GM12891 (cell line): ENCODE data around the gene SERPINH1.

ENCODE experiments used
- DNase-seq: peaks from one replicate; pipeline ENCODE4 v3.0.0; 2011; ENCODE audit warnings: low spot score; ENCODE audit not compliant: insufficient read length
- FAIRE-seq: peaks from 2 replicates; lab custom pipeline; 2011; peaks lifted over from hg19 to GRCh38; lab: Jason Lieb, UNC
- PAX5 ChIP-seq: IDR thresholded peaks from 2 replicates; pipeline ENCODE4 v1.6.1; 2011; ENCODE audit warnings: low read length, moderate library complexity, mild to moderate bottlenecking; ENCODE audit not compliant: insufficient read depth, severe bottlenecking
- POLR2A ChIP-seq: IDR thresholded peaks from 2 replicates; pipeline ENCODE4 v1.6.1; 2011; ENCODE audit warnings: low read depth, low read length, control low read depth
- POLR2AphosphoS5 ChIP-seq: IDR thresholded peaks from 2 replicates; pipeline ENCODE4 v1.6.1; 2011; ENCODE audit warnings: low read depth, low read length, control low read depth
- POU2F2 ChIP-seq: IDR thresholded peaks from 2 replicates; pipeline ENCODE4 v1.6.1; 2011; ENCODE audit warnings: low read depth, mild to moderate bottlenecking, control low read depth, low read length, moderate library complexity
- SPI1 ChIP-seq: IDR thresholded peaks from 2 replicates; pipeline ENCODE4 v1.6.1; 2011; ENCODE audit warnings: low read depth, low read length, control low read depth
- TAF1 ChIP-seq: IDR thresholded peaks from 2 replicates; pipeline ENCODE4 v1.6.1; 2011; ENCODE audit warnings: low read depth, low read length, control low read depth

Gene SERPINH1

GRCh38 chr11:75531325-75531724, 30.7 kb upstream of the SERPINH1 start:
- no peak for FAIRE-seq
- DNase-seq = no peak
- TF ChIP-seq POLR2A (no peak), POU2F2 (no peak)

- DNase-seq (no peak), FAIRE-seq (peak; percentile 93)
- TF ChIP-seq PAX5 (no peak), POU2F2 (no peak), SPI1 (no peak), POLR2AphosphoS5 (no peak), TAF1 (no peak), POLR2A (no peak)
Measured at GRCh38 chr11:75532200-75533048, 29.6 kb upstream of the SERPINH1 start.

- no peak for TF ChIP-seq POLR2A
- no peak for TF ChIP-seq POU2F2
- no peak for FAIRE-seq
Measured at GRCh38 chr11:75533896-75534258, 28.2 kb upstream of the SERPINH1 start.

GRCh38 chr11:75534259-75535069, 27.6 kb upstream of the SERPINH1 start:
- DNase-seq = no peak
- FAIRE-seq = no peak
- TF ChIP-seq POLR2A = no peak
- TF ChIP-seq PAX5 = no peak
- no peak for TF ChIP-seq TAF1
- TF ChIP-seq POLR2AphosphoS5 = no peak
- no peak for TF ChIP-seq SPI1
- TF ChIP-seq POU2F2 = no peak

More at GRCh38 chr11:75533896-75534258, 28.2 kb upstream of the SERPINH1 start:
- DNase-seq = no peak

GRCh38 chr11:75535071-75535470, 27.0 kb upstream of the SERPINH1 start:
- no peak for TF ChIP-seq POLR2AphosphoS5
- TF ChIP-seq POU2F2 = no peak
- no peak for TF ChIP-seq POLR2A
- TF ChIP-seq SPI1 = no peak
- no peak for TF ChIP-seq PAX5
- TF ChIP-seq TAF1 = no peak
- no peak for FAIRE-seq

GRCh38 chr11:75536786-75537641, 25.0 kb upstream of the SERPINH1 start:
- DNase-seq = peak; percentile 68
- peak; percentile 82 for FAIRE-seq
- TF ChIP-seq PAX5 (no peak), TAF1 (peak; percentile 59; the same call in 1 of the 2 replicates), SPI1 (peak; percentile 87), POLR2A (peak; percentile 58; the same call in 1 of the 2 replicates), POLR2AphosphoS5 (no peak), POU2F2 (peak; percentile 99)

More at GRCh38 chr11:75535071-75535470, 27.0 kb upstream of the SERPINH1 start:
- DNase-seq = no peak

GRCh38 chr11:75537740-75538139, 24.3 kb upstream of the SERPINH1 start:
- DNase-seq (no peak), FAIRE-seq (no peak)
- TF ChIP-seq TAF1 (no peak), SPI1 (no peak), PAX5 (no peak), POU2F2 (no peak), POLR2AphosphoS5 (no peak), POLR2A (no peak)

- DNase-seq (no peak), FAIRE-seq (peak; percentile 48)
- TF ChIP-seq SPI1 = no peak
- no peak for TF ChIP-seq PAX5
- TF ChIP-seq TAF1 = no peak
- no peak for TF ChIP-seq POLR2AphosphoS5
- no peak for TF ChIP-seq POLR2A
- no peak for TF ChIP-seq POU2F2
Measured at GRCh38 chr11:75538150-75538942, 23.7 kb upstream of the SERPINH1 start.
